Testis (tissue), 5 donors: ENCODE measurements around the gene A3GALT2. TPM values are rescaled to one million over a fixed set of nuclear protein-coding genes. Genes with fewer than 3 reads are reported as not detected.

Experiments
- DNase-seq: peaks from one replicate; pipeline ENCODE4 v3.0.0-alpha.2; 2019
- H3K27ac ChIP-seq, 2 donors: fragments of 200-600 bp; sonication (generic); one replicate each; pipeline ENCODE4 v1.5.1; 2019
- H3K27me3 ChIP-seq: fragments of 200-600 bp; sonication (generic); one replicate; pipeline ENCODE4 v1.5.1; 2019
- H3K36me3 ChIP-seq: fragments of 200-600 bp; sonication (generic); one replicate; pipeline ENCODE4 v1.5.1; 2017; ENCODE audit warnings: low read depth; ENCODE audit errors: missing control alignments
- H3K4me1 ChIP-seq: fragments of 200-600 bp; sonication (generic); one replicate; pipeline ENCODE4 v1.5.1; 2019
- H3K4me3 ChIP-seq, 2 donors: fragments of 200-600 bp; sonication (generic); one replicate each; pipeline ENCODE4 v1.5.1; 2017 to 2019
- H3K9me3 ChIP-seq: fragments of 200-600 bp; sonication (generic); one replicate; pipeline ENCODE4 v1.5.1; 2017
- CTCF ChIP-seq, 3 experiments: fragments of 450-650 bp in 2 of 3; fragments of 200-600 bp in 1 of 3; sonication (generic) in 1 of 3; IDR thresholded peaks; one replicate each; pipeline ENCODE4 v1.5.1; 2016 to 2019; ENCODE audit warnings: antibody characterized with exemption in 3 of 3, mild to moderate bottlenecking in 2 of 3, moderate library complexity in 1 of 3
- POLR2A ChIP-seq: fragments of 450-650 bp; IDR thresholded peaks from one replicate; pipeline ENCODE4 v1.6.1; 2017; ENCODE audit warnings: antibody characterized with exemption, mild to moderate bottlenecking, moderate library complexity
- WGBS, 2 donors: methylation state at CpG; one replicate each; pipeline ENCODE4 v1.1.5; 2018; 5-methylcytosine and 5-hydroxymethylcytosine counted together
- intact Hi-C: fragments of 100-400 bp; cut with DNase I; formaldehyde crosslinking; loops from one replicate; pipeline ENCODE4 v1.15.1; 2023; ENCODE audit warnings: low total_unique reads
- long read RNA-seq, 2 donors: transcript quantifications; one replicate each; lab custom pipeline, GENCODE V29; 2026
- polyA plus RNA-seq: library from polyadenylated mRNA; stranded (reverse); fragments of 350-450 nt; fragmentation: Illumina TruSeq; extraction: RNeasy Lipid Tissue Mini Kit (QIAGEN cat#74804); gene quantifications from one replicate; pipeline ENCODE4 v1.2.3, GENCODE V29; 2014; ENCODE audit warnings: low read depth, low replicate concordance; ENCODE audit not compliant: insufficient read depth
- total RNA-seq, 2 donors: library from RNA; depleted of rRNA; stranded (reverse); fragments of >200 nt; gene quantifications; one replicate each; pipeline ENCODE4 v1.2.3, GENCODE V29; 2016

Gene A3GALT2
- total RNA-seq, result 1 to 10 TPM in 1 of 2 donors, under 1 TPM in 1; 0.87 to 1.7 TPM
- not detected for polyA plus RNA-seq
- long read RNA-seq, donor 1, result 0 reads
- long read RNA-seq, donor 2, result 0 reads

- Histone ChIP-seq H3K27me3 (no peaks in the 10 kb centered on the region), H3K9me3 (no peaks in the 10 kb centered on the region), H3K4me3 (no peak within 1 kb of the TSS), H3K27ac (no peak within 1 kb of the TSS), H3K4me1 (peaks cover 7% of the 10 kb centered on the region), H3K36me3 (no peaks in the 10 kb centered on the region)
- TF ChIP-seq POLR2A, result no peak
- no peak for TF ChIP-seq CTCF (IDR thresholded peaks at IDR 0.05)
- intact Hi-C loops, result no loop called here
- 79 to 86% methylated on average over 8 of the region's 8 CpGs for WGBS, 2 donors
- DNase-seq, result no peak
Measured at GRCh38 chr1:33320619-33321165, at the start of gene A3GALT2. TSS of gene A3GALT2 (minus strand) at chr1:33321098. CDS start at chr1:33321098, 0 bp downstream.

GRCh38 chr1:33370301-33370700 lies 49.4 kb upstream of the A3GALT2 start:
- no peak for DNase-seq
- H3K27me3 ChIP-seq, result no peaks in the 10 kb centered on the region
- intact Hi-C loops, result no loop called here
- no peak for TF ChIP-seq POLR2A
- TF ChIP-seq CTCF (IDR thresholded peaks at IDR 0.05), result no peak
- H3K4me3 ChIP-seq, result no peak overlapping the region
- no peaks in the 10 kb centered on the region for H3K36me3 ChIP-seq
- H3K9me3 ChIP-seq, result no peaks in the 10 kb centered on the region
- H3K27ac ChIP-seq, result no peak overlapping the region
- H3K4me1 ChIP-seq, result peaks cover 14% of the 10 kb centered on the region
- 58 to 74% methylated on average over 3 to 4 of the region's 4 CpGs for WGBS, 2 donors

GRCh38 chr1:33369764-33370163 lies 48.9 kb upstream of the A3GALT2 start:
- Histone ChIP-seq H3K36me3 (no peaks in the 10 kb centered on the region), H3K4me1 (peaks cover 18% of the 10 kb centered on the region), H3K9me3 (no peaks in the 10 kb centered on the region), H3K27ac (no peak overlapping the region), H3K4me3 (no peak overlapping the region), H3K27me3 (no peaks in the 10 kb centered on the region)
- TF ChIP-seq CTCF (IDR thresholded peaks at IDR 0.05) (no peak), POLR2A (no peak)
- intact Hi-C loops, result loop anchor here (5.0 kb wide), 1 partner anchor 72 kb away; no protein-coding TSS in a partner anchor
- WGBS, 2 donors, result 91 to 100% methylated on average over 1 to 2 of the region's 2 CpGs
- no peak for DNase-seq

GRCh38 chr1:33369081-33369480 lies 48.2 kb upstream of the A3GALT2 start:
- WGBS, 2 donors, result 83 to 91% methylated on average over 8 to 9 of the region's 9 CpGs
- no peak for DNase-seq
- TF ChIP-seq POLR2A, result no peak
- no peak for TF ChIP-seq CTCF (IDR thresholded peaks at IDR 0.05)
- H3K27ac ChIP-seq, result no peak overlapping the region
- H3K4me3 ChIP-seq, result no peak overlapping the region
- H3K4me1 ChIP-seq, result peaks cover 25% of the 10 kb centered on the region
- no peaks in the 10 kb centered on the region for H3K9me3 ChIP-seq
- H3K36me3 ChIP-seq, result no peaks in the 10 kb centered on the region
- intact Hi-C loops, result loop anchor here (5.0 kb wide), 1 partner anchor 72 kb away; no protein-coding TSS in a partner anchor
- H3K27me3 ChIP-seq, result no peaks in the 10 kb centered on the region

GRCh38 chr1:33368431-33368830 lies 47.5 kb upstream of the A3GALT2 start:
- Histone ChIP-seq H3K27me3 (no peaks in the 10 kb centered on the region), H3K9me3 (no peaks in the 10 kb centered on the region), H3K27ac (no peak overlapping the region), H3K4me1 (peaks cover 32% of the 10 kb centered on the region), H3K4me3 (no peak overlapping the region), H3K36me3 (no peaks in the 10 kb centered on the region)
- no peak for DNase-seq
- TF ChIP-seq CTCF (IDR thresholded peaks at IDR 0.05) (no peak), POLR2A (no peak)
- intact Hi-C loops, result loop anchor here (5.0 kb wide), 1 partner anchor 71 kb away; no protein-coding TSS in a partner anchor
- 84 to 85% methylated on average over 13 to 15 of the region's 15 CpGs for WGBS, 2 donors
